ENCODE measurements around the gene TMEM179B. TPM values are rescaled to one million over a fixed set of nuclear protein-coding genes. Genes with fewer than 3 reads are reported as not detected.
"Not testable (repeated sequence)": the region's sequence is repeated elsewhere in the genome, so short reads cannot be mapped to it uniquely, and the experiment has no call there.

The TMEM179B gene
- total RNA-seq, 4 donors from 2014 or later, result 65.9 to 112 (median 89.8) TPM

DNA sequence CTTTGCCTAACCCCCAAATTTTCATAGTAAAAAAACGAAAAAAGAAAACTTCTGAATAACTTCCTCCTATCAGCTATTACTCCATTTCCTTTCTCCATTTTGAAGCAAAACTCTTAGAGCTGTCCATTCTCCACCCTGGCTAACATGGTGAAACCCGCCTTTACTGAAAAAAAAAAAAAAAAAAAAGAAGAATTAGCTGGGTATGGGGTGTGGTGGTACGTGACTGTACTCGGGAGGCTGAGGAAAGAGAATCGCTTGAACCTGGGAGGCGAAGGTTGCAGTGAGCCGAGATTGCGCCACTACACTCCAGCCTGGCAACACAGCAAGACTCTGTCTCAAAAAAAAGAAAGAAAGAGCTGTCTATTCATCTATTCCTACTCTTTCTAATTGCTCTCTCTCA lies 29.4 kb downstream of the TMEM179B start:
- intact Hi-C loops (cut with DNase I; ENCODE audit: low total_unique reads) (no loop called here), in situ Hi-C loops (cut with MboI; ENCODE audit: low pct_ligation_motif_present in 1 of 4, low pct_unique_long_range_greater_than_20kb in 1 of 4, low sequenced_read_pairs in 3 of 4) (no loop called here)

GRCh38 chr11:62817129-62817528 lies 29.9 kb downstream of the TMEM179B start:
- intact Hi-C loops (cut with DNase I; ENCODE audit: low total_unique reads), result no loop called here
- in situ Hi-C loops (cut with MboI; ENCODE audit: low pct_ligation_motif_present in 1 of 4, low pct_unique_long_range_greater_than_20kb in 1 of 4, low sequenced_read_pairs in 3 of 4), result no loop called here
- Histone ChIP-seq H3K27ac (no peak overlapping the region), H3K27me3 (no peaks in the 10 kb centered on the region), H3K36me3 (peaks cover 0 to 33% (median 14%) of the 10 kb centered on the region in 4 donors), H3K4me3 (no peak overlapping the region), H3K9me3 (no peaks in the 10 kb centered on the region), H3K4me1 (no peaks in the 10 kb centered on the region)
- 89 to 96% methylated on average over 4 of the region's 4 CpGs for WGBS, 2 donors (ENCODE audit: low coverage in 1 of 2)
- DNase-seq, result no peak
- TF ChIP-seq, protein P1, sequence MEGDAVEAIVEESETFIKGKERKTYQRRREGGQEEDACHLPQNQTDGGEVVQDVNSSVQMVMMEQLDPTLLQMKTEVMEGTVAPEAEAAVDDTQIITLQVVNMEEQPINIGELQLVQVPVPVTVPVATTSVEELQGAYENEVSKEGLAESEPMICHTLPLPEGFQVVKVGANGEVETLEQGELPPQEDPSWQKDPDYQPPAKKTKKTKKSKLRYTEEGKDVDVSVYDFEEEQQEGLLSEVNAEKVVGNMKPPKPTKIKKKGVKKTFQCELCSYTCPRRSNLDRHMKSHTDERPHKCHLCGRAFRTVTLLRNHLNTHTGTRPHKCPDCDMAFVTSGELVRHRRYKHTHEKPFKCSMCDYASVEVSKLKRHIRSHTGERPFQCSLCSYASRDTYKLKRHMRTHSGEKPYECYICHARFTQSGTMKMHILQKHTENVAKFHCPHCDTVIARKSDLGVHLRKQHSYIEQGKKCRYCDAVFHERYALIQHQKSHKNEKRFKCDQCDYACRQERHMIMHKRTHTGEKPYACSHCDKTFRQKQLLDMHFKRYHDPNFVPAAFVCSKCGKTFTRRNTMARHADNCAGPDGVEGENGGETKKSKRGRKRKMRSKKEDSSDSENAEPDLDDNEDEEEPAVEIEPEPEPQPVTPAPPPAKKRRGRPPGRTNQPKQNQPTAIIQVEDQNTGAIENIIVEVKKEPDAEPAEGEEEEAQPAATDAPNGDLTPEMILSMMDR (IDR thresholded peaks at IDR 0.05), result no peak
- no peak for TF ChIP-seq POLR2A (IDR thresholded peaks at IDR 0.05)
- no peak for TF ChIP-seq POLR2AphosphoS5 (IDR thresholded peaks at IDR 0.05)
- TF ChIP-seq EP300 (IDR thresholded peaks at IDR 0.05; ENCODE audit: low read depth), result no peak

More for the DNA sequence above, 29.4 kb downstream of the TMEM179B start:
- H3K36me3 ChIP-seq, result peaks cover 0 to 28% (median 14%) of the 10 kb centered on the region in 4 donors
- no peak overlapping the region for H3K27ac ChIP-seq
- 82 to 86% methylated on average over 6 to 8 of the region's 8 CpGs for WGBS, 2 donors (ENCODE audit: low coverage in 1 of 2)
- no peaks in the 10 kb centered on the region for H3K4me1 ChIP-seq
- no peaks in the 10 kb centered on the region for H3K9me3 ChIP-seq
- no peak for DNase-seq
- H3K4me3 ChIP-seq, result no peak overlapping the region
- H3K27me3 ChIP-seq, result no peaks in the 10 kb centered on the region
- TF ChIP-seq POLR2AphosphoS5 (IDR thresholded peaks at IDR 0.05) (no peak), POLR2A (IDR thresholded peaks at IDR 0.05) (no peak), EP300 (IDR thresholded peaks at IDR 0.05; ENCODE audit: low read depth) (no peak)
- TF ChIP-seq, protein P1 (IDR thresholded peaks at IDR 0.05), result no peak

- intact Hi-C loops (cut with DNase I; ENCODE audit: low total_unique reads), result no loop called here
- Histone ChIP-seq H3K27me3 (no peaks in the 10 kb centered on the region), H3K4me3 (no peak overlapping the region), H3K4me1 (no peaks in the 10 kb centered on the region), H3K9me3 (no peaks in the 10 kb centered on the region), H3K36me3 (peaks cover 0 to 72% (median 30%) of the 10 kb centered on the region in 4 donors), H3K27ac (no peak overlapping the region)
- WGBS, 2 donors (ENCODE audit: low coverage in 1 of 2), result 91 to 100% methylated on average over 2 to 3 of the region's 3 CpGs
- no peak for DNase-seq
- TF ChIP-seq EP300 (IDR thresholded peaks at IDR 0.05; ENCODE audit: low read depth) (no peak), POLR2A (IDR thresholded peaks at IDR 0.05) (no peak)
- TF ChIP-seq, protein P1 (IDR thresholded peaks at IDR 0.05), result no peak
- in situ Hi-C loops (cut with MboI; ENCODE audit: low pct_ligation_motif_present in 1 of 4, low pct_unique_long_range_greater_than_20kb in 1 of 4, low sequenced_read_pairs in 3 of 4), result no loop called here
Observed at GRCh38 chr11:62823677-62824076, 36.5 kb downstream of the TMEM179B start.

DNA sequence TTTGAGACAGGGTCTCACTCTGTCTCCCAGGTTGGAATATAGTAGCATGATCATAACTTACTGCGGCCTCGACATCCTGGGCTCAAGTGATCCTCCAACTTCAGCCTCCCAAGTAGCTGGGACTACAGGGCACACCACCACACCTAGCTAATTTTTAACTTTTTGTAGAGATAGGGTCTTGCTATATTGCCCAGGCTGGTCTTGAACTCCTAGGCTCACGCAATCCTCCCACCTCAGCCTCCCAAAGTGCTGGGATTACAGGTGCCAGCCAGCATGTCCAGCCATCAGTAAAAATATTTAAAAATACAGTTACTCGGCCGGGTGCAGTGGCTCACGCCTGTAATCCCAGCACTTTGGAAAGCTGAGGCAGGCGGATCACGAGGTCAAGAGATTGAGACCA lies 40.9 kb downstream of the TMEM179B start:
- in situ Hi-C loops (cut with MboI; ENCODE audit: low pct_ligation_motif_present in 1 of 4, low pct_unique_long_range_greater_than_20kb in 1 of 4, low sequenced_read_pairs in 3 of 4); intact Hi-C loops (cut with DNase I; ENCODE audit: low total_unique reads): not testable (repeated sequence)

More for the DNA sequence above, 40.9 kb downstream of the TMEM179B start:
- Histone ChIP-seq H3K36me3 (peaks cover 0 to 42% (median 20%) of the 10 kb centered on the region in 4 donors), H3K4me1 (peaks cover 13 to 27% (median 16%) of the 10 kb centered on the region in 4 donors)
- DNase-seq, H3K9me3 ChIP-seq, H3K27me3 ChIP-seq, H3K4me3 ChIP-seq, H3K27ac ChIP-seq: not testable (repeated sequence)
- 93 to 100% methylated on average over 1 to 8 of the region's 8 CpGs for WGBS, 2 donors (ENCODE audit: low coverage in 1 of 2)

All from transverse colon (tissue), 4 donors.